K562 (cell line): Measurements from ENCODE around the gene TAS2R13. TPM values are rescaled to one million over a fixed set of nuclear protein-coding genes. Genes with fewer than 3 reads are reported as not detected.

Source experiments
- ATAC-seq: fragments of 200-7000 bp; cut with Tn5 transposase; 3 replicates; pipeline ENCODE4 v1.9.1; 2020; ENCODE audit warnings: moderate library complexity
- BruUV-seq: library from RNA; stranded (reverse); fragments of 400-500 nt; replicated peaks from 2 replicates; lab custom pipeline; 2021; lab: Mats Ljungman, UMichigan
- CTCF ChIA-PET: fragments of 300-600 bp; formaldehyde crosslinking; extraction: SDS; loops from one replicate; lab custom pipeline; 2021; ENCODE audit warnings: low intra/inter-chr PET ratio; lab: Yijun Ruan, JAX
- POLR2A ChIA-PET: fragments of 300-600, 350-650 bp; sonication (Branson Sonifier 250); formaldehyde crosslinking; extraction: SDS; loops from one replicate; lab custom pipeline; 2021; ENCODE audit warnings: antibody characterized with exemption, inconsistent platforms; lab: Yijun Ruan, JAX
- DNase-seq, 4 experiments: peaks; one replicate each; pipeline versions ENCODE4 v3.0.0 to v3.0.0-alpha.2; 2011 to 2018; ENCODE audit warnings: low spot score in 3 of 4, mixed read lengths in 3 of 4; ENCODE audit errors: extremely low read depth in 1 of 4
- FAIRE-seq: peaks from 2 replicates; lab custom pipeline; 2011; peaks lifted over from hg19 to GRCh38; lab: Jason Lieb, UNC
- H2AFZ ChIP-seq: 2 replicates; pipeline ENCODE4 v1.6.0; 2011; ENCODE audit warnings: low read depth, low read length, control low read depth, inconsistent platforms
- H3K27ac ChIP-seq: fragments of 200-600 bp; 3 replicates; pipeline ENCODE4 v1.8.0; 2011; ENCODE audit warnings: low read depth, mild to moderate bottlenecking, control low read depth, inconsistent platforms, low read length, moderate library complexity, mixed read lengths; ENCODE audit errors: extremely low read depth
- H3K27me3 ChIP-seq, 2 experiments: fragments of 300-600 bp in 1 of 2; 2 replicates in 1 of 2; 3 replicates in 1 of 2; pipeline versions ENCODE4 v1.6.0 to v1.8.0; 2011; ENCODE audit warnings: inconsistent platforms in 2 of 2, low read length in 2 of 2, mild to moderate bottlenecking in 1 of 2, mixed read lengths in 1 of 2, moderate library complexity in 1 of 2; ENCODE audit not compliant: control insufficient read depth in 2 of 2, insufficient read depth in 2 of 2
- H3K36me3 ChIP-seq: fragments of 300-600 bp; 3 replicates; pipeline ENCODE4 v1.8.0; 2011; ENCODE audit warnings: mild to moderate bottlenecking, low read length, inconsistent platforms; ENCODE audit not compliant: control insufficient read depth, insufficient read depth
- H3K4me1 ChIP-seq, 2 experiments: fragments of 200-600 bp in 1 of 2; replicated peaks in 1 of 2; 2 replicates in 1 of 2; 3 replicates in 1 of 2; pipeline versions ENCODE4 v1.5.1 to v1.8.0; 2011; ENCODE audit warnings: inconsistent platforms in 2 of 2, low read length in 2 of 2, mild to moderate bottlenecking in 1 of 2, mixed read lengths in 1 of 2, moderate library complexity in 1 of 2; ENCODE audit not compliant: control insufficient read depth in 2 of 2, insufficient read depth in 2 of 2
- H3K4me2 ChIP-seq: 2 replicates; pipeline ENCODE4 v1.6.1; 2011; ENCODE audit warnings: low read length, control low read depth, inconsistent platforms, mixed read lengths; ENCODE audit not compliant: insufficient read depth
- H3K4me3 ChIP-seq: fragments of 200-600 bp; sonication (generic), shearing (Covaris generic); 2 replicates; pipeline ENCODE4 v1.5.1; 2016; ENCODE audit warnings: control low read depth, inconsistent platforms
- H3K79me2 ChIP-seq: fragments of 200-600 bp; 3 replicates; pipeline ENCODE4 v1.8.0; 2011; ENCODE audit warnings: low read length, inconsistent platforms; ENCODE audit not compliant: control insufficient read depth, insufficient read depth
- H3K9ac ChIP-seq, 2 experiments: 2 replicates each; pipeline versions ENCODE4 v1.6.0 to v1.6.1; 2011; ENCODE audit warnings: low read depth in 2 of 2, low read length in 2 of 2, control low read depth in 1 of 2, inconsistent platforms in 1 of 2, mild to moderate bottlenecking in 1 of 2, mixed read lengths in 1 of 2; ENCODE audit not compliant: insufficient read depth in 1 of 2
- H3K9me1 ChIP-seq: one replicate; pipeline ENCODE4 v1.6.0; 2011; ENCODE audit warnings: inconsistent platforms, mild to moderate bottlenecking, low read length, moderate library complexity; ENCODE audit not compliant: control insufficient read depth, insufficient read depth
- H3K9me3 ChIP-seq: replicated peaks from 2 replicates; pipeline ENCODE4 v1.5.1; 2011; ENCODE audit warnings: low read depth, low read length, inconsistent platforms; ENCODE audit not compliant: control insufficient read depth, insufficient read depth
- H4K20me1 ChIP-seq: replicated peaks from 2 replicates; pipeline ENCODE4 v1.6.1; 2011; ENCODE audit warnings: low read length, inconsistent platforms, mixed read lengths; ENCODE audit not compliant: control insufficient read depth, insufficient read depth
- POLR2A ChIP-seq: fragments of 450-650 bp; conservative IDR thresholded peaks from 2 replicates; pipeline ENCODE4 v1.6.1; 2016
- ZKSCAN3 ChIP-seq: fragments of 250-450 bp; sonication (Bioruptor Pico); IDR thresholded peaks from 2 replicates; pipeline ENCODE4 v1.4.0; 2020
- WGBS: fragments of 100-300 bp; shearing (Covaris generic); methylation state at CpG from one replicate; pipeline ENCODE4 v1.1.6; 2016; ENCODE audit warnings: low coverage, mixed read lengths; ENCODE audit not compliant: insufficient coverage; ENCODE audit errors: missing lambda C conversion rate; 5-methylcytosine and 5-hydroxymethylcytosine counted together
- in situ Hi-C: fragments of 300-500 bp; cut with MboI; formaldehyde crosslinking; loops from 4 replicates; pipeline ENCODE4 v1.15.0; 2018; ENCODE audit warnings: inconsistent platforms, mixed read lengths
- intact Hi-C: fragments of 100-400 bp; cut with micrococcal nuclease; formaldehyde crosslinking; loops from 2 replicates; pipeline ENCODE4 v1.14.2; 2022
- polyA plus RNA-seq, 8 experiments: library from polyadenylated mRNA; depleted of rRNA in 4 of 8; stranded (reverse) in 5 of 8; unstranded in 3 of 8; fragments of >200 nt; fragmentation: Nextera tagmentation in 2 of 8; fragmentation: Illumina TruSeq in 1 of 8; extraction: Ambion mirVana in 2 of 8; extraction: Trizol in 1 of 8; gene quantifications; 2 replicates each; pipeline versions ENCODE4 v1.2.1 to v1.2.3, GENCODE V29; 2011 to 2014; ENCODE audit warnings: inconsistent platforms in 1 of 8, missing spikeins in 1 of 8
- total RNA-seq, 7 experiments: library from RNA; depleted of rRNA in 6 of 7; stranded (reverse); fragments of >200 nt in 6 of 7; fragmentation: Illumina TruSeq in 2 of 7; extraction: Trizol in 2 of 7; gene quantifications; 2 replicates each; pipeline versions ENCODE4 v1.2.1 to v1.2.3, GENCODE V29; 2011 to 2021; ENCODE audit warnings: low replicate concordance in 1 of 7
- TF ChIP-seq, protein P1 (sequence below): fragments of 450-650 bp; IDR thresholded peaks from 2 replicates; pipeline ENCODE4 v1.7.1; 2018; ENCODE audit warnings: mild to moderate bottlenecking, low read depth; ENCODE audit not compliant: partially characterized antibody
- TF ChIP-seq, protein P2 (sequence below): IDR thresholded peaks from 3 replicates; pipeline ENCODE4 v1.6.1; 2011; ENCODE audit warnings: borderline replicate concordance, mild to moderate bottlenecking; ENCODE audit not compliant: insufficient read length, insufficient read depth
- TF ChIP-seq, protein P3 (sequence below): IDR thresholded peaks from 3 replicates; pipeline ENCODE4 v1.6.1; 2011; ENCODE audit warnings: borderline replicate concordance, mild to moderate bottlenecking, moderate library complexity; ENCODE audit not compliant: insufficient read length; ENCODE audit errors: extremely low read depth

Gene TAS2R13
- total and polyA plus RNA-seq, 9 of the 15 experiments (the other 6 are each of a cell fraction or from before 2014, with no cell fraction given), result 0.07 to 1.4 (median 0.52) TPM; not detected in 3

DNA sequence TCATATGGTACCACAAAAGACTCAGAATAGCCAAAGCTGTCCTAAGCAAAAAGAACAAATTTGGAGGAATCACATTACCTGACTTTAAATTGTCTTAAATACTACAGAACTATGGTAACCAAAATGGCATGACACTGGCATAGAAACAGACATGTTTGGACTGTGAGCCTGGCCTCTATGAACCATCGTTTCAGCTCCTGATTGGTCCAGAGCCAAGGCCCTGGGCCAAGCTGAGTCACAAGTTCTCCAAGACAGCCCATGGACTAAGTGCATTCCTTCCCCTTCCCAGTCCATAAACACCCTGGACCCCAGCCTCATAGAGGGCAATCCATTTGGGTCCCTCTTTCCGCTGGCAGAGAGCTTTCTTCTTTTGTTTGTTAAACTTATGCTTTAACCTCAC lies 48.0 kb downstream of the TAS2R13 start:
- FAIRE-seq (no peak), ATAC-seq (no peak), DNase-seq (no peak)
- 0% methylated on average over 1 of the region's 2 CpGs for WGBS
- Histone ChIP-seq H3K27me3 (no peaks in the 10 kb centered on the region), H3K4me1 (no peaks in the 10 kb centered on the region), H3K36me3 (no peaks in the 10 kb centered on the region), H3K27ac (no peak overlapping the region), H3K9ac (no peak overlapping the region), H3K9me3 (no peaks in the 10 kb centered on the region; the same call in 1 of the 2 replicates), H2AFZ (no peak overlapping the region), H3K9me1 (no peaks in the 10 kb centered on the region), H3K4me3 (no peak overlapping the region), H3K79me2 (no peaks in the 10 kb centered on the region)
- intact Hi-C loops (no loop called here), in situ Hi-C loops (no loop called here)
- POLR2A ChIA-PET, result no interaction called here
- CTCF ChIA-PET, result no interaction called here
- TF ChIP-seq, protein P1, sequence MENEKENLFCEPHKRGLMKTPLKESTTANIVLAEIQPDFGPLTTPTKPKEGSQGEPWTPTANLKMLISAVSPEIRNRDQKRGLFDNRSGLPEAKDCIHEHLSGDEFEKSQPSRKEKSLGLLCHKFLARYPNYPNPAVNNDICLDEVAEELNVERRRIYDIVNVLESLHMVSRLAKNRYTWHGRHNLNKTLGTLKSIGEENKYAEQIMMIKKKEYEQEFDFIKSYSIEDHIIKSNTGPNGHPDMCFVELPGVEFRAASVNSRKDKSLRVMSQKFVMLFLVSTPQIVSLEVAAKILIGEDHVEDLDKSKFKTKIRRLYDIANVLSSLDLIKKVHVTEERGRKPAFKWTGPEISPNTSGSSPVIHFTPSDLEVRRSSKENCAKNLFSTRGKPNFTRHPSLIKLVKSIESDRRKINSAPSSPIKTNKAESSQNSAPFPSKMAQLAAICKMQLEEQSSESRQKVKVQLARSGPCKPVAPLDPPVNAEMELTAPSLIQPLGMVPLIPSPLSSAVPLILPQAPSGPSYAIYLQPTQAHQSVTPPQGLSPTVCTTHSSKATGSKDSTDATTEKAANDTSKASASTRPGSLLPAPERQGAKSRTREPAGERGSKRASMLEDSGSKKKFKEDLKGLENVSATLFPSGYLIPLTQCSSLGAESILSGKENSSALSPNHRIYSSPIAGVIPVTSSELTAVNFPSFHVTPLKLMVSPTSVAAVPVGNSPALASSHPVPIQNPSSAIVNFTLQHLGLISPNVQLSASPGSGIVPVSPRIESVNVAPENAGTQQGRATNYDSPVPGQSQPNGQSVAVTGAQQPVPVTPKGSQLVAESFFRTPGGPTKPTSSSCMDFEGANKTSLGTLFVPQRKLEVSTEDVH, result no peak
- TF ChIP-seq, protein P2, sequence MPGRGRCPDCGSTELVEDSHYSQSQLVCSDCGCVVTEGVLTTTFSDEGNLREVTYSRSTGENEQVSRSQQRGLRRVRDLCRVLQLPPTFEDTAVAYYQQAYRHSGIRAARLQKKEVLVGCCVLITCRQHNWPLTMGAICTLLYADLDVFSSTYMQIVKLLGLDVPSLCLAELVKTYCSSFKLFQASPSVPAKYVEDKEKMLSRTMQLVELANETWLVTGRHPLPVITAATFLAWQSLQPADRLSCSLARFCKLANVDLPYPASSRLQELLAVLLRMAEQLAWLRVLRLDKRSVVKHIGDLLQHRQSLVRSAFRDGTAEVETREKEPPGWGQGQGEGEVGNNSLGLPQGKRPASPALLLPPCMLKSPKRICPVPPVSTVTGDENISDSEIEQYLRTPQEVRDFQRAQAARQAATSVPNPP, result no peak
- TF ChIP-seq POLR2A (no peak), ZKSCAN3 (no peak)
- TF ChIP-seq, protein P3, sequence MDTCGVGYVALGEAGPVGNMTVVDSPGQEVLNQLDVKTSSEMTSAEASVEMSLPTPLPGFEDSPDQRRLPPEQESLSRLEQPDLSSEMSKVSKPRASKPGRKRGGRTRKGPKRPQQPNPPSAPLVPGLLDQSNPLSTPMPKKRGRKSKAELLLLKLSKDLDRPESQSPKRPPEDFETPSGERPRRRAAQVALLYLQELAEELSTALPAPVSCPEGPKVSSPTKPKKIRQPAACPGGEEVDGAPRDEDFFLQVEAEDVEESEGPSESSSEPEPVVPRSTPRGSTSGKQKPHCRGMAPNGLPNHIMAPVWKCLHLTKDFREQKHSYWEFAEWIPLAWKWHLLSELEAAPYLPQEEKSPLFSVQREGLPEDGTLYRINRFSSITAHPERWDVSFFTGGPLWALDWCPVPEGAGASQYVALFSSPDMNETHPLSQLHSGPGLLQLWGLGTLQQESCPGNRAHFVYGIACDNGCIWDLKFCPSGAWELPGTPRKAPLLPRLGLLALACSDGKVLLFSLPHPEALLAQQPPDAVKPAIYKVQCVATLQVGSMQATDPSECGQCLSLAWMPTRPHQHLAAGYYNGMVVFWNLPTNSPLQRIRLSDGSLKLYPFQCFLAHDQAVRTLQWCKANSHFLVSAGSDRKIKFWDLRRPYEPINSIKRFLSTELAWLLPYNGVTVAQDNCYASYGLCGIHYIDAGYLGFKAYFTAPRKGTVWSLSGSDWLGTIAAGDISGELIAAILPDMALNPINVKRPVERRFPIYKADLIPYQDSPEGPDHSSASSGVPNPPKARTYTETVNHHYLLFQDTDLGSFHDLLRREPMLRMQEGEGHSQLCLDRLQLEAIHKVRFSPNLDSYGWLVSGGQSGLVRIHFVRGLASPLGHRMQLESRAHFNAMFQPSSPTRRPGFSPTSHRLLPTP, result no peak
- TF ChIP-seq, all 486 proteins: peak for 0
- Histone ChIP-seq H3K4me2 (no peak overlapping the region), H4K20me1 (no peaks in the 10 kb centered on the region)
- no TSS peak for BruUV-seq

Other genes with a start within 250 kb of the TAS2R13 start
Only the 7 nearest of the 17 such genes appear.
- not detected in 2 replicates for gene TAS2R10, start 83.2 kb downstream of the TAS2R13 start, total RNA-seq (2014; rRNA removed)
- gene TAS2R10, start 83.2 kb downstream of the TAS2R13 start, total RNA-seq (2014; rRNA removed; fragmentation: Illumina TruSeq; extraction: Trizol), result 0.16 and 0.22 TPM in 2 replicates
- gene TAS2R10, start 83.2 kb downstream of the TAS2R13 start, total RNA-seq (2015; rRNA removed; fragmentation: Illumina TruSeq; extraction: Trizol), result 0.51 and 0.53 TPM in 2 replicates
- not detected in 2 replicates for gene TAS2R10, start 83.2 kb downstream of the TAS2R13 start, total RNA-seq (2021)
- gene TAS2R10, start 83.2 kb downstream of the TAS2R13 start, polyA plus RNA-seq (2011; rRNA removed), result not detected in 2 replicates
- not detected in 2 replicates for gene TAS2R10, start 83.2 kb downstream of the TAS2R13 start, polyA plus RNA-seq (2014; fragmentation: Illumina TruSeq; extraction: Trizol)
- not detected for gene TAS2R10, start 83.2 kb downstream of the TAS2R13 start, polyA plus RNA-seq (2014; fragmentation: Nextera tagmentation; extraction: Ambion mirVana)
- gene TAS2R10, start 83.2 kb downstream of the TAS2R13 start, polyA plus RNA-seq (2014; rRNA removed), result not detected in 2 replicates
- gene PRR4, start 60.1 kb downstream of the TAS2R13 start, total RNA-seq (2014; rRNA removed), result 0.45 and 1.6 TPM in 2 replicates
- 2.6 and 2.8 TPM in 2 replicates for gene PRR4, start 60.1 kb downstream of the TAS2R13 start, total RNA-seq (2014; rRNA removed; fragmentation: Illumina TruSeq; extraction: Trizol)
- 3.0 and 3.1 TPM in 2 replicates for gene PRR4, start 60.1 kb downstream of the TAS2R13 start, total RNA-seq (2015; rRNA removed; fragmentation: Illumina TruSeq; extraction: Trizol)
- 1.6 and 2.1 TPM in 2 replicates for gene PRR4, start 60.1 kb downstream of the TAS2R13 start, total RNA-seq (2021)
- 0.89 and 2.8 TPM in 2 replicates for gene PRR4, start 60.1 kb downstream of the TAS2R13 start, polyA plus RNA-seq (2011; rRNA removed)
- gene PRR4, start 60.1 kb downstream of the TAS2R13 start, polyA plus RNA-seq (2014; fragmentation: Illumina TruSeq; extraction: Trizol), result 3.2 and 5.0 TPM in 2 replicates
- gene PRR4, start 60.1 kb downstream of the TAS2R13 start, polyA plus RNA-seq (2014; fragmentation: Nextera tagmentation; extraction: Ambion mirVana), result 1 to 10 TPM; 1.8 to 3.3 TPM
- gene PRR4, start 60.1 kb downstream of the TAS2R13 start, polyA plus RNA-seq (2014; rRNA removed), result 1.4 TPM in 2 replicates
- 6.2 and 7.6 TPM in 2 replicates for gene PRH1, start 25.3 kb downstream of the TAS2R13 start, total RNA-seq (2014; rRNA removed)
- 12.5 and 16.7 TPM in 2 replicates for gene PRH1, start 25.3 kb downstream of the TAS2R13 start, total RNA-seq (2014; rRNA removed; fragmentation: Illumina TruSeq; extraction: Trizol)
- gene PRH1, start 25.3 kb downstream of the TAS2R13 start, total RNA-seq (2015; rRNA removed; fragmentation: Illumina TruSeq; extraction: Trizol), result 14.2 and 14.5 TPM in 2 replicates
- gene PRH1, start 25.3 kb downstream of the TAS2R13 start, total RNA-seq (2021), result 4.1 and 6.0 TPM in 2 replicates
- 3.4 and 4.1 TPM in 2 replicates for gene PRH1, start 25.3 kb downstream of the TAS2R13 start, polyA plus RNA-seq (2011; rRNA removed)
- 1.7 and 2.3 TPM in 2 replicates for gene PRH1, start 25.3 kb downstream of the TAS2R13 start, polyA plus RNA-seq (2014; fragmentation: Illumina TruSeq; extraction: Trizol)
- gene PRH1, start 25.3 kb downstream of the TAS2R13 start, polyA plus RNA-seq (2014; fragmentation: Nextera tagmentation; extraction: Ambion mirVana), result 1 to 10 TPM; 1.2 to 7.3 TPM
- 1.1 and 1.6 TPM in 2 replicates for gene PRH1, start 25.3 kb downstream of the TAS2R13 start, polyA plus RNA-seq (2014; rRNA removed)
- gene PRH2, start 19.7 kb upstream of the TAS2R13 start, total RNA-seq (2014; rRNA removed), result 0.82 TPM in 1 of 2 replicates, not detected in the other
- gene PRH2, start 19.7 kb upstream of the TAS2R13 start, total RNA-seq (2014; rRNA removed; fragmentation: Illumina TruSeq; extraction: Trizol), result not detected in 2 replicates
- 0.41 TPM in 1 of 2 replicates, not detected in the other for gene PRH2, start 19.7 kb upstream of the TAS2R13 start, total RNA-seq (2015; rRNA removed; fragmentation: Illumina TruSeq; extraction: Trizol)
- gene PRH2, start 19.7 kb upstream of the TAS2R13 start, total RNA-seq (2021), result not detected in 2 replicates
- 0.24 and 0.80 TPM in 2 replicates for gene PRH2, start 19.7 kb upstream of the TAS2R13 start, polyA plus RNA-seq (2011; rRNA removed)
- 0.93 TPM in 1 of 2 replicates, not detected in the other for gene PRH2, start 19.7 kb upstream of the TAS2R13 start, polyA plus RNA-seq (2014; fragmentation: Illumina TruSeq; extraction: Trizol)
- gene PRH2, start 19.7 kb upstream of the TAS2R13 start, polyA plus RNA-seq (2014; fragmentation: Nextera tagmentation; extraction: Ambion mirVana), result under 1 TPM in 1 of 2 experiments, not detected in 1; 0.18 TPM
- 0.81 TPM in 1 of 2 replicates, not detected in the other for gene PRH2, start 19.7 kb upstream of the TAS2R13 start, polyA plus RNA-seq (2014; rRNA removed)
- 1.1 and 1.2 TPM in 2 replicates for gene TAS2R14, start 29.7 kb upstream of the TAS2R13 start, total RNA-seq (2014; rRNA removed)
- 3.5 and 4.2 TPM in 2 replicates for gene TAS2R14, start 29.7 kb upstream of the TAS2R13 start, total RNA-seq (2014; rRNA removed; fragmentation: Illumina TruSeq; extraction: Trizol)
- 2.9 and 3.4 TPM in 2 replicates for gene TAS2R14, start 29.7 kb upstream of the TAS2R13 start, total RNA-seq (2015; rRNA removed; fragmentation: Illumina TruSeq; extraction: Trizol)
- 1.4 and 1.6 TPM in 2 replicates for gene TAS2R14, start 29.7 kb upstream of the TAS2R13 start, total RNA-seq (2021)
- 1.9 and 2.4 TPM in 2 replicates for gene TAS2R14, start 29.7 kb upstream of the TAS2R13 start, polyA plus RNA-seq (2011; rRNA removed)
- gene TAS2R14, start 29.7 kb upstream of the TAS2R13 start, polyA plus RNA-seq (2014; fragmentation: Illumina TruSeq; extraction: Trizol), result 1.2 and 1.3 TPM in 2 replicates
- 1 to 10 TPM; 2.6 to 3.9 TPM for gene TAS2R14, start 29.7 kb upstream of the TAS2R13 start, polyA plus RNA-seq (2014; fragmentation: Nextera tagmentation; extraction: Ambion mirVana)
- 1.3 and 1.5 TPM in 2 replicates for gene TAS2R14, start 29.7 kb upstream of the TAS2R13 start, polyA plus RNA-seq (2014; rRNA removed)
- 0.61 TPM in 1 of 2 replicates, not detected in the other for gene TAS2R50, start 77.3 kb upstream of the TAS2R13 start, total RNA-seq (2014; rRNA removed)
- gene TAS2R50, start 77.3 kb upstream of the TAS2R13 start, total RNA-seq (2014; rRNA removed; fragmentation: Illumina TruSeq; extraction: Trizol), result 0.91 and 1.6 TPM in 2 replicates
- gene TAS2R50, start 77.3 kb upstream of the TAS2R13 start, total RNA-seq (2015; rRNA removed; fragmentation: Illumina TruSeq; extraction: Trizol), result 1.3 and 1.4 TPM in 2 replicates
- gene TAS2R50, start 77.3 kb upstream of the TAS2R13 start, total RNA-seq (2021), result 0.18 and 0.49 TPM in 2 replicates
- 0.09 and 0.15 TPM in 2 replicates for gene TAS2R50, start 77.3 kb upstream of the TAS2R13 start, polyA plus RNA-seq (2011; rRNA removed)
- not detected in 2 replicates for gene TAS2R50, start 77.3 kb upstream of the TAS2R13 start, polyA plus RNA-seq (2014; fragmentation: Illumina TruSeq; extraction: Trizol)
- gene TAS2R50, start 77.3 kb upstream of the TAS2R13 start, polyA plus RNA-seq (2014; fragmentation: Nextera tagmentation; extraction: Ambion mirVana), result under 1 TPM in 1 of 2 experiments, not detected in 1; 0.06 TPM
- 0.36 TPM in 1 of 2 replicates, not detected in the other for gene TAS2R50, start 77.3 kb upstream of the TAS2R13 start, polyA plus RNA-seq (2014; rRNA removed)
- gene TAS2R20, start 88.7 kb upstream of the TAS2R13 start, total RNA-seq (2014; rRNA removed), result 0.69 and 0.77 TPM in 2 replicates
- 2.3 and 2.7 TPM in 2 replicates for gene TAS2R20, start 88.7 kb upstream of the TAS2R13 start, total RNA-seq (2014; rRNA removed; fragmentation: Illumina TruSeq; extraction: Trizol)
- 1.7 and 1.9 TPM in 2 replicates for gene TAS2R20, start 88.7 kb upstream of the TAS2R13 start, total RNA-seq (2015; rRNA removed; fragmentation: Illumina TruSeq; extraction: Trizol)
- 0.74 and 0.93 TPM in 2 replicates for gene TAS2R20, start 88.7 kb upstream of the TAS2R13 start, total RNA-seq (2021)
- gene TAS2R20, start 88.7 kb upstream of the TAS2R13 start, polyA plus RNA-seq (2011; rRNA removed), result 1.7 and 1.8 TPM in 2 replicates
- gene TAS2R20, start 88.7 kb upstream of the TAS2R13 start, polyA plus RNA-seq (2014; fragmentation: Illumina TruSeq; extraction: Trizol), result 0.55 and 0.67 TPM in 2 replicates
- gene TAS2R20, start 88.7 kb upstream of the TAS2R13 start, polyA plus RNA-seq (2014; fragmentation: Nextera tagmentation; extraction: Ambion mirVana), result under 1 TPM; 0.07 to 0.18 TPM
- 0.44 and 0.45 TPM in 2 replicates for gene TAS2R20, start 88.7 kb upstream of the TAS2R13 start, polyA plus RNA-seq (2014; rRNA removed)